ENCODE measurements around the gene FAM25G.
"Not testable (repeated sequence)": the region's sequence is repeated elsewhere in the genome, so short reads cannot be mapped to it uniquely, and the experiment has no call there.

Gene FAM25G

GRCh38 chr10:47456079-47456785 is 35.3 kb downstream of the FAM25G start:
- no peak for TF ChIP-seq CTCF (IDR thresholded peaks at IDR 0.05)
- Histone ChIP-seq H3K4me3 (no peak overlapping the region), H3K27ac (no peak overlapping the region)
- peak; percentile 43 for DNase-seq (ENCODE audit: low spot score)

GRCh38 chr10:47455350-47456078 is 36.0 kb downstream of the FAM25G start:
- DNase-seq (ENCODE audit: low spot score), result peak; percentile 45
- not testable (repeated sequence) for H3K27ac ChIP-seq, H3K4me3 ChIP-seq

- Histone ChIP-seq H3K27ac (no peak overlapping the region), H3K4me3 (no peak overlapping the region)
- TF ChIP-seq CTCF (IDR thresholded peaks at IDR 0.05), result no peak
- no peak for DNase-seq (ENCODE audit: low spot score)
These were observed 36.8 kb downstream of the FAM25G start for GRCh38 chr10:47454780-47455058.

- TF ChIP-seq CTCF (IDR thresholded peaks at IDR 0.05), result no peak
- DNase-seq (ENCODE audit: low spot score), result peak; percentile 52
- Histone ChIP-seq H3K4me3 (no peak overlapping the region), H3K27ac (no peak overlapping the region)
These were observed 37.3 kb downstream of the FAM25G start for GRCh38 chr10:47454008-47454779.

GRCh38 chr10:47453141-47454007 is 38.1 kb downstream of the FAM25G start:
- peak; percentile 61 for DNase-seq (ENCODE audit: low spot score)
- Histone ChIP-seq H3K27ac (no peak overlapping the region), H3K4me3 (no peak overlapping the region)
- no peak for TF ChIP-seq CTCF (IDR thresholded peaks at IDR 0.05)

- Histone ChIP-seq H3K4me3 (no peak overlapping the region), H3K27ac (no peak overlapping the region)
- DNase-seq (ENCODE audit: low spot score), result peak; percentile 64
- no peak for TF ChIP-seq CTCF (IDR thresholded peaks at IDR 0.05)
These were observed 38.9 kb downstream of the FAM25G start for GRCh38 chr10:47452495-47453140.

Measured in coronary artery (tissue), 2 donors.